PFSK-1 (cell line): ENCODE results near the gene CDH26.

ENCODE experiments used
- FOXP2 ChIP-seq: optimal IDR thresholded peaks from 2 replicates; pipeline ENCODE3; 2011; ENCODE audit warnings: borderline replicate concordance, control low read depth, inconsistent platforms; ENCODE audit not compliant: insufficient read depth; ENCODE audit errors: extremely low read length, extremely low read depth
- POLR2AphosphoS5 ChIP-seq: IDR thresholded peaks from 2 replicates; pipeline ENCODE4 v1.6.1; 2012; ENCODE audit warnings: low read depth, mild to moderate bottlenecking, control low read depth, low read length, moderate library complexity
- REST ChIP-seq, 2 experiments: IDR thresholded peaks; 2 replicates each; pipeline versions ENCODE4 v1.6.1 to v1.8.0; 2011 to 2012; ENCODE audit warnings: low read depth in 2 of 2, low read length in 2 of 2, control low read depth in 1 of 2, inconsistent platforms in 1 of 2, mild to moderate bottlenecking in 1 of 2, moderate library complexity in 1 of 2; ENCODE audit not compliant: insufficient read depth in 1 of 2
- SIN3A ChIP-seq: IDR thresholded peaks from 2 replicates; pipeline ENCODE4 v1.6.1; 2012; ENCODE audit warnings: mild to moderate bottlenecking, low read length, moderate library complexity, borderline replicate concordance; ENCODE audit not compliant: insufficient read depth
- TAF1 ChIP-seq: IDR thresholded peaks from 2 replicates; pipeline ENCODE4 v1.6.1; 2012; ENCODE audit warnings: low read length, control low read depth, borderline replicate concordance; ENCODE audit not compliant: insufficient read depth

The CDH26 gene

GRCh38 chr20:59923514-59923913 lies 34.7 kb upstream of the CDH26 start:
- TF ChIP-seq REST (IDR thresholded peaks at IDR 0.05; ENCODE audit: insufficient read depth in 1 of 2, low read depth in 2 of 2, low read length in 2 of 2) (no peak), SIN3A (no peak), TAF1 (no peak), FOXP2 (no peak), POLR2AphosphoS5 (no peak)

- TF ChIP-seq REST (IDR thresholded peaks at IDR 0.05; ENCODE audit: insufficient read depth in 1 of 2, low read depth in 2 of 2, low read length in 2 of 2) (no peak), TAF1 (no peak), FOXP2 (no peak), POLR2AphosphoS5 (no peak), SIN3A (no peak)
Observed at GRCh38 chr20:59925359-59925758, 32.9 kb upstream of the CDH26 start.

GRCh38 chr20:59925899-59926298 lies 32.3 kb upstream of the CDH26 start:
- TF ChIP-seq POLR2AphosphoS5 (no peak), TAF1 (no peak), REST (IDR thresholded peaks at IDR 0.05; ENCODE audit: insufficient read depth in 1 of 2, low read depth in 2 of 2, low read length in 2 of 2) (no peak), SIN3A (no peak), FOXP2 (no peak)

GRCh38 chr20:59931511-59932312 lies 26.5 kb upstream of the CDH26 start:
- TF ChIP-seq SIN3A = no peak
- TF ChIP-seq REST (IDR thresholded peaks at IDR 0.05; ENCODE audit: insufficient read depth in 1 of 2, low read depth in 2 of 2, low read length in 2 of 2) = no peak
- no peak for TF ChIP-seq POLR2AphosphoS5
- TF ChIP-seq FOXP2 = no peak
- TF ChIP-seq TAF1 = no peak
